ENCODE measurements around the gene ZNF438. TPM values are rescaled to one million over a fixed set of nuclear protein-coding genes. Genes with fewer than 3 reads are reported as not detected.

Gene ZNF438
- total and polyA plus RNA-seq, 2 of the 13 experiments (the other 11 are each of a cell fraction or from before 2014, with no cell fraction given), result 0.75 to 0.83 TPM

DNA sequence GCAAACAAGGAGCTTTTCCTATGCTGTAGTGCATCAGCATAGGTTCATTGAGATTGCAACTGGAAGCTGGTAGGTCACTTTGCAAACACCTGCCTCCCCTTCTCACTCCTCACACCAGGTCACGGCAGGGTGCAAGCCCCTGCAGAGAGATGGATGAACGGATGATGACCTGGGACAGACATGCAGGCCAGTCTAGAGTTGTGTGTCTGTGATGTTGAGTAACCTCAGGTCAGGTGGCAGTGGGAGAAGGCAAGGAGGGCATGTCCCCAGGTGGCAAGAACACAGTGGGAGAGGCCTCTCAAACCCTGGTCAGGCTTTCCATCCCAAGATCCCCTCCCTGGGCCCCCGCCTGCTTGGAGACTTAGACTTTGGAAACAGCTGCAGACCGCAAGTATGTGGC is 205.0 kb downstream of the ZNF438 start:
- H3K27me3 ChIP-seq (ENCODE audit: control insufficient read depth in 1 of 2, insufficient read depth in 2 of 2, low read length in 2 of 2), result peaks cover 3 to 18% of the 10 kb centered on the region in 2 experiments; a peak in 4 of 5 replicates
- no peak for DNase-seq (ENCODE audit: low spot score)
- H3K4me3 ChIP-seq (replicated peaks in 1 of 3; ENCODE audit: insufficient read depth in 1 of 3, low read depth in 2 of 3, low read length in 3 of 3), result no peak overlapping the region
- in situ Hi-C loops (cut with HindIII; ENCODE audit: extremely low pct_ligation_motif_present, low pct_unique_long_range_greater_than_20kb) (no loop called here), intact Hi-C loops (cut with micrococcal nuclease; ENCODE audit: unreplicated experiment) (no loop called here)
- H3K4me1 ChIP-seq (ENCODE audit: insufficient read depth, low read length), result no peaks in the 10 kb centered on the region
- TF ChIP-seq NR3C1 (CRISPR knock-in tag; IDR thresholded peaks at IDR 0.05) (no peak), NFRKB (IDR thresholded peaks at IDR 0.05) (no peak), YY1 (IDR thresholded peaks at IDR 0.05; ENCODE audit: insufficient read depth, insufficient replicate concordance, low read depth, low read length) (no peak), MED8 (CRISPR knock-in tag; IDR thresholded peaks at IDR 0.05; ENCODE audit: insufficient replicate concordance) (no peak)
- TF ChIP-seq, protein P1, sequence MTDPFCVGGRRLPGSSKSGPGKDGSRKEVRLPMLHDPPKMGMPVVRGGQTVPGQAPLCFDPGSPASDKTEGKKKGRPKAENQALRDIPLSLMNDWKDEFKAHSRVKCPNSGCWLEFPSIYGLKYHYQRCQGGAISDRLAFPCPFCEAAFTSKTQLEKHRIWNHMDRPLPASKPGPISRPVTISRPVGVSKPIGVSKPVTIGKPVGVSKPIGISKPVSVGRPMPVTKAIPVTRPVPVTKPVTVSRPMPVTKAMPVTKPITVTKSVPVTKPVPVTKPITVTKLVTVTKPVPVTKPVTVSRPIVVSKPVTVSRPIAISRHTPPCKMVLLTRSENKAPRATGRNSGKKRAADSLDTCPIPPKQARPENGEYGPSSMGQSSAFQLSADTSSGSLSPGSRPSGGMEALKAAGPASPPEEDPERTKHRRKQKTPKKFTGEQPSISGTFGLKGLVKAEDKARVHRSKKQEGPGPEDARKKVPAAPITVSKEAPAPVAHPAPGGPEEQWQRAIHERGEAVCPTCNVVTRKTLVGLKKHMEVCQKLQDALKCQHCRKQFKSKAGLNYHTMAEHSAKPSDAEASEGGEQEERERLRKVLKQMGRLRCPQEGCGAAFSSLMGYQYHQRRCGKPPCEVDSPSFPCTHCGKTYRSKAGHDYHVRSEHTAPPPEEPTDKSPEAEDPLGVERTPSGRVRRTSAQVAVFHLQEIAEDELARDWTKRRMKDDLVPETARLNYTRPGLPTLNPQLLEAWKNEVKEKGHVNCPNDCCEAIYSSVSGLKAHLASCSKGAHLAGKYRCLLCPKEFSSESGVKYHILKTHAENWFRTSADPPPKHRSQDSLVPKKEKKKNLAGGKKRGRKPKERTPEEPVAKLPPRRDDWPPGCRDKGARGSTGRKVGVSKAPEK (CRISPR knock-in tag; IDR thresholded peaks at IDR 0.05; ENCODE audit: borderline replicate concordance), result no peak
- H3K9me3 ChIP-seq (ENCODE audit: low read length), result no peaks in the 10 kb centered on the region
- 22% methylated on average over 3 of the region's 4 CpGs for WGBS (ENCODE audit: low lambda C conversion rate)
- no peak for ATAC-seq
- FAIRE-seq, result no peak
- H3K9ac ChIP-seq (ENCODE audit: insufficient read depth, low read depth, low read length), result no peak overlapping the region
- H2AFZ ChIP-seq (ENCODE audit: low read length), result no peak overlapping the region
- no peaks in the 10 kb centered on the region for H4K20me1 ChIP-seq (ENCODE audit: insufficient read depth, low read length)
- no TSS peak for BruUV-seq (replicated peaks)
- H3K27ac ChIP-seq (ENCODE audit: extremely low read length, insufficient read depth, low read length), result no peak overlapping the region
- no peak overlapping the region for H3K4me2 ChIP-seq (ENCODE audit: low read depth, low read length)
- ChIA-PET POLR2A (no interaction called here), CTCF (ENCODE audit: low intra/inter-chr PET ratio, low total read pairs) (no interaction called here)
- no peaks in the 10 kb centered on the region for H3K79me2 ChIP-seq (ENCODE audit: insufficient read depth, low read length)
- no peaks in the 10 kb centered on the region for H3K36me3 ChIP-seq (replicated peaks in 1 of 2; ENCODE audit: control insufficient read depth in 1 of 2, insufficient read depth in 2 of 2, low read length in 2 of 2)

DNA sequence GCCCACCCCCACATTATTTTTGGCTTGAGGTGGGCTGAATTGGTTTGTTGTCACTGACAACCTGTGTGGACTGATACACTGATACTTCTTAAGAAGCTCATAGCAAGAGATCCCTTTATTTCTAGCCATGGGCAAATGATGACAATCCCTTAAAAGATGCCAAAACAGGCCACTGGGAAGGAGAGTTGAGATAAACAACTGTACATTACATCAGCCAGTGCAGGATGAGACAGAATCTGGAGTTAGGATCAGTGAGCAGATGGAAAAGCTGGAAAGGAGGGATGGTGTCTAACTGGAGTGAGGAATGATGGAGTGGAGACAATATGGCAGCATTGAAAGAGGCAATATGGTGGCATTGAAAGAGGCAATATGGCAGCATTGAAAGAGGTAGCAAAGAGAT is 206.2 kb downstream of the ZNF438 start:
- in situ Hi-C loops (cut with HindIII; ENCODE audit: extremely low pct_ligation_motif_present, low pct_unique_long_range_greater_than_20kb) (no loop called here), intact Hi-C loops (cut with micrococcal nuclease; ENCODE audit: unreplicated experiment) (no loop called here)
- POLR2A ChIA-PET, result no interaction called here
- Histone ChIP-seq H3K4me3 (replicated peaks in 1 of 3; ENCODE audit: insufficient read depth in 1 of 3, low read depth in 2 of 3, low read length in 3 of 3) (no peak overlapping the region), H3K9me3 (ENCODE audit: low read length) (no peaks in the 10 kb centered on the region), H3K4me1 (ENCODE audit: insufficient read depth, low read length) (no peaks in the 10 kb centered on the region), H3K36me3 (replicated peaks in 1 of 2; ENCODE audit: control insufficient read depth in 1 of 2, insufficient read depth in 2 of 2, low read length in 2 of 2) (no peaks in the 10 kb centered on the region), H3K9ac (ENCODE audit: insufficient read depth, low read depth, low read length) (no peak overlapping the region), H3K27ac (ENCODE audit: extremely low read length, insufficient read depth, low read length) (no peak overlapping the region), H3K27me3 (ENCODE audit: control insufficient read depth in 1 of 2, insufficient read depth in 2 of 2, low read length in 2 of 2) (peaks cover 1 to 6% of the 10 kb centered on the region in 2 experiments; a peak in 3 of 5 replicates), H2AFZ (ENCODE audit: low read length) (no peak overlapping the region), H3K4me2 (ENCODE audit: low read depth, low read length) (no peak overlapping the region), H3K79me2 (ENCODE audit: insufficient read depth, low read length) (no peaks in the 10 kb centered on the region), H4K20me1 (ENCODE audit: insufficient read depth, low read length) (no peaks in the 10 kb centered on the region)
- TF ChIP-seq PAWR (CRISPR knock-in tag; IDR thresholded peaks at IDR 0.05; ENCODE audit: borderline replicate concordance) (no peak), ZSCAN25 (CRISPR knock-in tag; IDR thresholded peaks at IDR 0.05) (no peak), AGO1 (IDR thresholded peaks at IDR 0.05; ENCODE audit: low read depth, low read length, poor library complexity, severe bottlenecking) (no peak), HNF4A (CRISPR knock-in tag; IDR thresholded peaks at IDR 0.05) (no peak), SP5 (CRISPR knock-in tag; IDR thresholded peaks at IDR 0.05; ENCODE audit: borderline replicate concordance, low read depth) (no peak), ZNF557 (CRISPR knock-in tag; IDR thresholded peaks at IDR 0.05) (no peak), PCBP2 (optimal IDR thresholded peaks at IDR 0.05; ENCODE audit: low read depth, low read length, poor library complexity, severe bottlenecking) (no peak), TCF7L2 (IDR thresholded peaks at IDR 0.05; ENCODE audit: low read depth, low read length) (no peak), HOXA3 (CRISPR knock-in tag; IDR thresholded peaks at IDR 0.05) (no peak)
- TF ChIP-seq, protein P2, sequence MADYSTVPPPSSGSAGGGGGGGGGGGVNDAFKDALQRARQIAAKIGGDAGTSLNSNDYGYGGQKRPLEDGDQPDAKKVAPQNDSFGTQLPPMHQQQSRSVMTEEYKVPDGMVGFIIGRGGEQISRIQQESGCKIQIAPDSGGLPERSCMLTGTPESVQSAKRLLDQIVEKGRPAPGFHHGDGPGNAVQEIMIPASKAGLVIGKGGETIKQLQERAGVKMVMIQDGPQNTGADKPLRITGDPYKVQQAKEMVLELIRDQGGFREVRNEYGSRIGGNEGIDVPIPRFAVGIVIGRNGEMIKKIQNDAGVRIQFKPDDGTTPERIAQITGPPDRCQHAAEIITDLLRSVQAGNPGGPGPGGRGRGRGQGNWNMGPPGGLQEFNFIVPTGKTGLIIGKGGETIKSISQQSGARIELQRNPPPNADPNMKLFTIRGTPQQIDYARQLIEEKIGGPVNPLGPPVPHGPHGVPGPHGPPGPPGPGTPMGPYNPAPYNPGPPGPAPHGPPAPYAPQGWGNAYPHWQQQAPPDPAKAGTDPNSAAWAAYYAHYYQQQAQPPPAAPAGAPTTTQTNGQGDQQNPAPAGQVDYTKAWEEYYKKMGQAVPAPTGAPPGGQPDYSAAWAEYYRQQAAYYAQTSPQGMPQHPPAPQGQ (CRISPR knock-in tag; IDR thresholded peaks at IDR 0.05; ENCODE audit: borderline replicate concordance), result no peak
- BruUV-seq (replicated peaks), result no TSS peak
- ATAC-seq (no peak), DNase-seq (ENCODE audit: low spot score) (no peak), FAIRE-seq (no peak)
- CTCF ChIA-PET (ENCODE audit: low intra/inter-chr PET ratio, low total read pairs), result no interaction called here

Data from HepG2 (cell line).